Thyroid gland (tissue), 4 donors: ENCODE results near the gene YWHAQ.

ENCODE experiments used
- CTCF ChIP-seq, 6 experiments: fragments of 200-600 bp in 3 of 6; fragments of 450-650 bp in 3 of 6; sonication (generic) in 3 of 6; IDR thresholded peaks; one replicate each; pipeline ENCODE4 v1.5.1; 2016 to 2019; ENCODE audit warnings: antibody characterized with exemption in 6 of 6, mild to moderate bottlenecking in 2 of 6, inconsistent platforms in 1 of 6, moderate library complexity in 1 of 6
- POLR2A ChIP-seq, 2 donors: fragments of 450-650 bp; IDR thresholded peaks; one replicate each; pipeline ENCODE4 v1.6.1; 2017; ENCODE audit warnings: antibody characterized with exemption in 2 of 2, mild to moderate bottlenecking in 2 of 2, moderate library complexity in 1 of 2

GRCh38 chr2:9554921-9555296, 75.9 kb downstream of the YWHAQ start:
- TF ChIP-seq CTCF (IDR thresholded peaks at IDR 0.05) (no peak), POLR2A (IDR thresholded peaks at IDR 0.05) (no peak)
